Vagina (tissue), 2 donors: ENCODE results near the gene LCE1E.

Experiments
- CTCF ChIP-seq, 3 experiments: fragments of 450-650 bp in 2 of 3; fragments of 200-600 bp in 1 of 3; sonication (generic) in 1 of 3; IDR thresholded peaks; one replicate each; pipeline ENCODE4 v1.5.1; 2017 to 2019; ENCODE audit warnings: antibody characterized with exemption in 3 of 3, mild to moderate bottlenecking in 2 of 3, moderate library complexity in 2 of 3
- POLR2A ChIP-seq, 2 donors: fragments of 450-650 bp; IDR thresholded peaks; one replicate each; pipeline ENCODE4 v1.6.1; 2017; ENCODE audit warnings: antibody characterized with exemption in 2 of 2, mild to moderate bottlenecking in 2 of 2, moderate library complexity in 2 of 2
- POLR2AphosphoS5 ChIP-seq, 2 donors: sonication (generic); formaldehyde crosslinking; IDR thresholded peaks; one replicate each; pipeline ENCODE4 v1.9.0; 2017; ENCODE audit warnings: antibody characterized with exemption in 2 of 2, mild to moderate bottlenecking in 2 of 2, low read depth in 1 of 2; ENCODE audit not compliant: insufficient read depth in 1 of 2

- TF ChIP-seq CTCF (IDR thresholded peaks at IDR 0.05) = no peak
- TF ChIP-seq POLR2AphosphoS5 (IDR thresholded peaks at IDR 0.05; ENCODE audit: insufficient read depth in 1 of 2, low read depth in 1 of 2) = no peak
- no peak for TF ChIP-seq POLR2A (IDR thresholded peaks at IDR 0.05)
Measured at GRCh38 chr1:152836870-152837269, 50.8 kb downstream of the LCE1E start.
